GM12878 (cell line): ENCODE results near the gene SNURF. TPM values are rescaled to one million over a fixed set of nuclear protein-coding genes. Genes with fewer than 3 reads are reported as not detected.

Experiments used
- ATAC-seq: fragments of 200-7000 bp; cut with Tn5 transposase; 3 replicates; pipeline ENCODE4 v1.9.1; 2020; ENCODE audit warnings: mild to moderate bottlenecking, moderate library complexity
- BruUV-seq: library from RNA; stranded (reverse); fragments of 400-500 nt; replicated peaks from 2 replicates; lab custom pipeline; 2021; lab: Mats Ljungman, UMichigan
- CTCF ChIA-PET: fragments of 300-600 bp; sonication (Branson Sonifier 250); formaldehyde crosslinking; extraction: SDS; loops from one replicate; lab custom pipeline; 2021; ENCODE audit warnings: inconsistent platforms; lab: Yijun Ruan, JAX
- POLR2A ChIA-PET: fragments of 350-600 bp; formaldehyde crosslinking; extraction: SDS; loops from one replicate; lab custom pipeline; 2021; ENCODE audit warnings: inconsistent platforms; lab: Charles Lee
- RAD21 ChIA-PET: fragments of 300-600 bp; sonication (Branson Sonifier 250); formaldehyde crosslinking; loops from one replicate; lab custom pipeline; 2023; ENCODE audit warnings: antibody characterized with exemption; ENCODE audit not compliant: unreplicated experiment; lab: Charles Lee
- SMC1A ChIA-PET: fragments of 300-600 bp; sonication (Branson Sonifier 250); formaldehyde crosslinking; loops from one replicate; lab custom pipeline; 2023; ENCODE audit not compliant: unreplicated experiment, uncharacterized antibody; lab: Charles Lee
- DNase-seq: peaks from one replicate; pipeline ENCODE4 v3.0.0-alpha.2; 2011; ENCODE audit warnings: low read depth, low spot score
- FAIRE-seq: peaks from 3 replicates; lab custom pipeline; 2011; peaks lifted over from hg19 to GRCh38; lab: Jason Lieb, UNC
- H2AFZ ChIP-seq: 2 replicates; pipeline ENCODE4 v1.6.0; 2011; ENCODE audit warnings: low read depth, low read length, control low read depth; ENCODE audit not compliant: control insufficient read depth
- H3K27ac ChIP-seq: 2 replicates; pipeline ENCODE4 v1.5.1; 2011; ENCODE audit warnings: control low read depth; ENCODE audit not compliant: control insufficient read depth, insufficient read depth
- H3K27me3 ChIP-seq, 2 experiments: replicated peaks in 1 of 2; 2 replicates each; pipeline versions ENCODE4 v1.6.0 to v1.6.1; 2011; ENCODE audit warnings: low read length in 1 of 2; ENCODE audit not compliant: control insufficient read depth in 2 of 2, insufficient read depth in 2 of 2
- H3K36me3 ChIP-seq, 2 experiments: 2 replicates each; pipeline ENCODE4 v1.5.1; 2011; ENCODE audit warnings: low read length in 1 of 2; ENCODE audit not compliant: control insufficient read depth in 2 of 2, insufficient read depth in 2 of 2
- H3K4me1 ChIP-seq: 2 replicates; pipeline ENCODE4 v1.6.1; 2011; ENCODE audit warnings: mild to moderate bottlenecking, low read length, moderate library complexity, mixed read lengths; ENCODE audit not compliant: control insufficient read depth, insufficient read depth
- H3K4me2 ChIP-seq: 2 replicates; pipeline ENCODE4 v1.6.0; 2011; ENCODE audit warnings: control low read depth; ENCODE audit not compliant: control insufficient read depth, insufficient read depth
- H3K4me3 ChIP-seq: fragments of 200-600 bp; sonication (generic); 2 replicates; pipeline ENCODE4 v1.5.1; 2016
- H3K79me2 ChIP-seq: 2 replicates; pipeline ENCODE4 v1.6.0; 2011; ENCODE audit warnings: low read length; ENCODE audit not compliant: control insufficient read depth, insufficient read depth
- H3K9ac ChIP-seq: 2 replicates; pipeline ENCODE4 v1.8.0; 2011; ENCODE audit warnings: low read length, control low read depth, mixed read lengths; ENCODE audit not compliant: control insufficient read depth, insufficient read depth
- H3K9me3 ChIP-seq: replicated peaks from 3 replicates; pipeline ENCODE4 v1.5.1; 2011; ENCODE audit warnings: mild to moderate bottlenecking, low read length; ENCODE audit not compliant: control insufficient read depth, insufficient read depth
- H4K20me1 ChIP-seq: 2 replicates; pipeline ENCODE4 v1.6.0; 2011; ENCODE audit not compliant: control insufficient read depth, insufficient read depth
- BCL11A ChIP-seq: IDR thresholded peaks from 2 replicates; pipeline ENCODE4 v1.6.1; 2011; ENCODE audit warnings: low read depth, low read length
- E2F8 ChIP-seq: fragments of 450-650 bp; IDR thresholded peaks from 2 replicates; pipeline ENCODE4 v1.6.1; 2018; ENCODE audit warnings: mild to moderate bottlenecking, low read depth, moderate library complexity; ENCODE audit not compliant: partially characterized antibody
- EED ChIP-seq: sonication (generic); IDR thresholded peaks from 2 replicates; pipeline ENCODE4 v1.6.1; 2016; ENCODE audit warnings: antibody characterized with exemption, low read depth
- MTA2 ChIP-seq: fragments of 450-650 bp; IDR thresholded peaks from 2 replicates; pipeline ENCODE4 v1.6.1; 2016; ENCODE audit warnings: low read depth, mild to moderate bottlenecking, moderate library complexity
- NR2C2 ChIP-seq: IDR thresholded peaks from 2 replicates; pipeline ENCODE4 v1.6.1; 2011; ENCODE audit warnings: borderline replicate concordance, low read depth; ENCODE audit not compliant: control insufficient read depth, insufficient read length
- RB1 ChIP-seq: fragments of 450-650 bp; formaldehyde crosslinking; IDR thresholded peaks from 2 replicates; pipeline ENCODE4 v1.6.1; 2017; ENCODE audit warnings: mild to moderate bottlenecking, borderline replicate concordance
- STAT3 ChIP-seq: IDR thresholded peaks from 2 replicates; pipeline ENCODE4 v1.6.1; 2011; ENCODE audit warnings: low read depth, low read length, improper control_type of control experiment
- WGBS: methylation state at CpG from one replicate; pipeline ENCODE4 v1.1.6; 2016; ENCODE audit warnings: low lambda C conversion rate; ENCODE audit not compliant: insufficient replicate concordance, insufficient coverage; ENCODE audit errors: missing lambda C conversion rate; 5-methylcytosine and 5-hydroxymethylcytosine counted together
- in situ Hi-C: fragments of 300-500 bp; cut with MboI; formaldehyde crosslinking; loops from 9 replicates; pipeline ENCODE4 v1.14.3; 2018; ENCODE audit warnings: mixed read lengths
- intact Hi-C: fragments of 100-400 bp; cut with micrococcal nuclease; formaldehyde crosslinking; loops from one replicate; pipeline ENCODE4 v1.14.2; 2022; ENCODE audit not compliant: unreplicated experiment
- polyA plus RNA-seq, 11 experiments: library from polyadenylated mRNA; depleted of rRNA in 4 of 11; unstranded in 6 of 11; stranded (reverse) in 5 of 11; fragments of >200 nt; fragmentation: Nextera tagmentation in 4 of 11; fragmentation: Illumina TruSeq in 1 of 11; extraction: Ambion mirVana in 4 of 11; extraction: Trizol in 1 of 11; gene quantifications; 1 replicate in 1 of 11; 2 replicates in 10 of 11; pipeline versions ENCODE4 v1.2.1 to v1.2.3, GENCODE V29; 2011 to 2016; ENCODE audit warnings: inconsistent platforms in 2 of 11, missing spikeins in 2 of 11, low read depth in 1 of 11
- total RNA-seq, 4 experiments: library from RNA; depleted of rRNA in 3 of 4; stranded (reverse); fragments of >200 nt in 3 of 4; fragmentation: Illumina TruSeq in 1 of 4; extraction: Trizol in 1 of 4; gene quantifications; 2 replicates each; pipeline versions ENCODE4 v1.2.1 to v1.2.3, GENCODE V29; 2013 to 2021

SNURF gene
- total and polyA plus RNA-seq, 10 of the 15 experiments (the other 5 are each of a cell fraction or from before 2014, with no cell fraction given), result 2.6 to 25.4 (median 8.9) TPM

GRCh38 chr15:24962880-24963279 is 8.1 kb downstream of the SNURF start:
- no peak overlapping the region for H3K4me2 ChIP-seq
- no peaks in the 10 kb centered on the region for H4K20me1 ChIP-seq
- TF ChIP-seq E2F8 (no peak), BCL11A (no peak), RB1 (no peak), MTA2 (no peak), STAT3 (no peak), EED (no peak), NR2C2 (no peak)
- TF ChIP-seq, all 136 proteins: peak for 0
- 59% methylated on average over 4 of the region's 4 CpGs for WGBS
- ChIA-PET POLR2A (no interaction called here), SMC1A (no interaction called here), CTCF (no interaction called here), RAD21 (no interaction called here)
- Histone ChIP-seq H3K79me2 (peaks cover 4% of the 10 kb centered on the region), H3K36me3 (peaks cover 2 to 3% of the 10 kb centered on the region in 2 experiments; a peak in 2 of 4 replicates), H3K4me1 (no peaks in the 10 kb centered on the region), H3K4me3 (no peak overlapping the region), H3K9me3 (peaks cover 6% of the 10 kb centered on the region; the same call in 2 of the 3 replicates), H3K27ac (no peak overlapping the region), H2AFZ (no peak overlapping the region), H3K27me3 (no peaks in the 10 kb centered on the region), H3K9ac (no peak overlapping the region)
- DNase-seq, result no peak
- intact Hi-C loops, result no loop called here
- in situ Hi-C loops, result no loop called here
- BruUV-seq, result no TSS peak
- ATAC-seq, result no peak
- FAIRE-seq, result peak; percentile 23
